Tibial artery (tissue), 4 donors: Measurements from ENCODE around the gene FBXO38.

ENCODE experiments used
- DNase-seq, 2 donors: peaks; one replicate each; pipeline ENCODE4 v3.0.0-alpha.2; 2019
- H3K27ac ChIP-seq, 2 donors: fragments of 200-600 bp; sonication (generic) in 1 of 2; 1 replicate in 1 of 2; 2 replicates in 1 of 2; pipeline ENCODE4 v1.5.1; 2018 to 2019; ENCODE audit warnings: mild to moderate bottlenecking in 1 of 2
- H3K27me3 ChIP-seq, 2 donors: fragments of 200-600 bp; sonication (generic) in 1 of 2; one replicate each; pipeline versions ENCODE4 v1.5.1 to v1.6.0; 2016 to 2019
- H3K36me3 ChIP-seq, 3 donors: fragments of 200-600 bp; sonication (generic) in 2 of 3; one replicate each; pipeline ENCODE4 v1.5.1; 2016 to 2019; ENCODE audit warnings: mild to moderate bottlenecking in 2 of 3
- H3K4me1 ChIP-seq, 4 donors: fragments of 200-600 bp; sonication (generic) in 2 of 4; 1 replicate in 3 of 4; 2 replicates in 1 of 4; pipeline ENCODE4 v1.5.1; 2016 to 2019
- H3K4me3 ChIP-seq, 2 donors: fragments of 200-600 bp; sonication (generic) in 1 of 2; 1 replicate in 1 of 2; 2 replicates in 1 of 2; pipeline ENCODE4 v1.5.1; 2018 to 2019; ENCODE audit warnings: mild to moderate bottlenecking in 2 of 2
- H3K9me3 ChIP-seq, 3 donors: fragments of 200-600 bp; sonication (generic) in 1 of 3; one replicate each; pipeline ENCODE4 v1.5.1; 2016 to 2019
- CTCF ChIP-seq, 2 experiments: fragments of 200-600 bp in 1 of 2; fragments of 450-650 bp in 1 of 2; IDR thresholded peaks; one replicate each; pipeline ENCODE4 v1.5.1; 2017 to 2019; ENCODE audit warnings: antibody characterized with exemption in 2 of 2, mild to moderate bottlenecking in 1 of 2, moderate library complexity in 1 of 2
- intact Hi-C: fragments of 100-400 bp; cut with DNase I; formaldehyde crosslinking; loops from one replicate; pipeline ENCODE4 v1.15.0; 2023; ENCODE audit warnings: low total_unique reads

Gene FBXO38

GRCh38 chr5:148438933-148439332 is 55.2 kb downstream of the FBXO38 start:
- H3K4me3 ChIP-seq: no peak overlapping the region
- H3K27ac ChIP-seq: no peak overlapping the region
- H3K4me1 ChIP-seq: no peaks in the 10 kb centered on the region
- H3K27me3 ChIP-seq: no peaks in the 10 kb centered on the region
- no peak for DNase-seq
- intact Hi-C loops: no loop called here
- no peaks in the 10 kb centered on the region for H3K9me3 ChIP-seq
- no peak for TF ChIP-seq CTCF (IDR thresholded peaks at IDR 0.05)
- H3K36me3 ChIP-seq: peaks cover 55 to 89% (median 69%) of the 10 kb centered on the region in 3 donors

GRCh38 chr5:148443241-148443640 is 59.5 kb downstream of the FBXO38 start:
- H3K27ac ChIP-seq: no peak overlapping the region
- H3K4me1 ChIP-seq: peaks cover 0 to 5% (median 0%) of the 10 kb centered on the region in 4 donors
- H3K27me3 ChIP-seq: no peaks in the 10 kb centered on the region
- H3K36me3 ChIP-seq: peaks cover 35 to 47% (median 43%) of the 10 kb centered on the region in 3 donors
- H3K9me3 ChIP-seq: no peaks in the 10 kb centered on the region
- no peak for TF ChIP-seq CTCF (IDR thresholded peaks at IDR 0.05)
- DNase-seq: no peak
- H3K4me3 ChIP-seq: no peak overlapping the region
- intact Hi-C loops: loop anchor here (10.0 kb wide), 2 partner anchors 292 to 592 kb away; no protein-coding TSS in a partner anchor

GRCh38 chr5:148443998-148444397 is 60.2 kb downstream of the FBXO38 start:
- intact Hi-C loops: loop anchor here (10.0 kb wide), 2 partner anchors 291 to 591 kb away; no protein-coding TSS in a partner anchor
- DNase-seq: no peak
- no peaks in the 10 kb centered on the region for H3K9me3 ChIP-seq
- H3K27ac ChIP-seq: no peak overlapping the region
- TF ChIP-seq CTCF (IDR thresholded peaks at IDR 0.05): peak; percentile 69 to 90
- no peak overlapping the region for H3K4me3 ChIP-seq
- peaks cover 0 to 5% (median 0%) of the 10 kb centered on the region in 4 donors for H3K4me1 ChIP-seq
- no peaks in the 10 kb centered on the region for H3K27me3 ChIP-seq
- H3K36me3 ChIP-seq: peaks cover 30 to 40% (median 35%) of the 10 kb centered on the region in 3 donors

- Histone ChIP-seq H3K27me3 (no peaks in the 10 kb centered on the region), H3K36me3 (peaks cover 15 to 28% (median 26%) of the 10 kb centered on the region in 3 donors), H3K27ac (no peak overlapping the region), H3K4me1 (peaks cover 0 to 5% (median 0%) of the 10 kb centered on the region in 4 donors), H3K4me3 (no peak overlapping the region), H3K9me3 (no peaks in the 10 kb centered on the region)
- DNase-seq: no peak
- intact Hi-C loops: loop anchor here (10.0 kb wide), 2 partner anchors 289 to 589 kb away; no protein-coding TSS in a partner anchor
- no peak for TF ChIP-seq CTCF (IDR thresholded peaks at IDR 0.05)
These were observed 61.8 kb downstream of the FBXO38 start for GRCh38 chr5:148445578-148445977.

GRCh38 chr5:148446611-148447010 is 62.9 kb downstream of the FBXO38 start:
- no peak for DNase-seq
- Histone ChIP-seq H3K27me3 (no peaks in the 10 kb centered on the region), H3K9me3 (no peaks in the 10 kb centered on the region), H3K27ac (no peak overlapping the region), H3K4me3 (no peak overlapping the region), H3K4me1 (peaks cover 0 to 5% (median 0%) of the 10 kb centered on the region in 4 donors), H3K36me3 (peaks cover 9 to 17% (median 16%) of the 10 kb centered on the region in 3 donors)
- TF ChIP-seq CTCF (IDR thresholded peaks at IDR 0.05): no peak
- intact Hi-C loops: loop anchor here (10.0 kb wide), 2 partner anchors 288 to 588 kb away; no protein-coding TSS in a partner anchor
